GM23338 (cell line): ENCODE results near the gene ST6GALNAC3. TPM values are rescaled to one million over a fixed set of nuclear protein-coding genes. Genes with fewer than 3 reads are reported as not detected.
"Not testable (repeated sequence)": the region's sequence is repeated elsewhere in the genome, so short reads cannot be mapped to it uniquely, and the experiment has no call there.

Source experiments
- ATAC-seq: fragments of 200-7000 bp; cut with Tn5 transposase; 3 replicates; pipeline ENCODE4 v1.9.1; 2020
- DNase-seq: peaks from one replicate; pipeline ENCODE4 v3.0.0-alpha.2; 2015; ENCODE audit warnings: low spot score
- H2AFZ ChIP-seq: fragments of 200-600 bp; sonication (generic); 2 replicates; pipeline ENCODE4 v1.8.0; 2016; ENCODE audit warnings: antibody characterized with exemption, mild to moderate bottlenecking, moderate library complexity
- H3F3A ChIP-seq: fragments of 200-600 bp; sonication (generic); replicated peaks from 2 replicates; pipeline ENCODE4 v1.8.0; 2017; ENCODE audit warnings: antibody characterized with exemption, mixed run types, low read depth
- H3K27ac ChIP-seq: fragments of 200-600 bp; sonication (generic); 2 replicates; pipeline ENCODE4 v1.6.1; 2016; ENCODE audit warnings: low read depth
- H3K27me3 ChIP-seq: fragments of 200-600 bp; sonication (generic); 2 replicates; pipeline ENCODE4 v1.8.0; 2016; ENCODE audit warnings: mild to moderate bottlenecking, mixed run types, moderate library complexity; ENCODE audit not compliant: insufficient read depth
- H3K36me3 ChIP-seq: fragments of 200-600 bp; sonication (generic); 2 replicates; pipeline ENCODE4 v1.8.0; 2016; ENCODE audit warnings: mild to moderate bottlenecking; ENCODE audit not compliant: insufficient read depth
- H3K4me1 ChIP-seq: fragments of 200-600 bp; sonication (generic); 2 replicates; pipeline ENCODE4 v1.8.0; 2016; ENCODE audit warnings: mild to moderate bottlenecking, moderate library complexity; ENCODE audit not compliant: insufficient read depth
- H3K4me2 ChIP-seq: fragments of 200-600 bp; sonication (generic); 2 replicates; pipeline ENCODE4 v1.7.1; 2017; ENCODE audit warnings: mixed run types
- H3K4me3 ChIP-seq: fragments of 200-600 bp; sonication (generic); 2 replicates; pipeline ENCODE4 v1.6.1; 2016; ENCODE audit warnings: mixed run types
- H3K79me2 ChIP-seq: fragments of 200-600 bp; sonication (generic); replicated peaks from 2 replicates; pipeline ENCODE4 v1.8.0; 2017; ENCODE audit warnings: mild to moderate bottlenecking; ENCODE audit not compliant: insufficient read depth
- H3K9me2 ChIP-seq: fragments of 200-600 bp; sonication (generic); 2 replicates; pipeline ENCODE4 v1.8.0; 2017; ENCODE audit not compliant: insufficient read depth
- H4K20me1 ChIP-seq: fragments of 200-600 bp; sonication (generic); replicated peaks from 2 replicates; pipeline ENCODE4 v1.8.0; 2017; ENCODE audit warnings: mild to moderate bottlenecking; ENCODE audit not compliant: insufficient read depth
- H3K27ac Mint-ChIP-seq: 2 replicates; pipeline ENCODE4 v1.8.0; 2020; ENCODE audit warnings: inconsistent platforms, mild to moderate bottlenecking, moderate library complexity, mixed read lengths
- H3K27me3 Mint-ChIP-seq: 3 replicates; pipeline ENCODE4 v1.8.0; 2022; ENCODE audit warnings: low read depth, mild to moderate bottlenecking, moderate library complexity, mixed read lengths, inconsistent platforms; ENCODE audit not compliant: insufficient read depth, poor library complexity
- H3K36me3 Mint-ChIP-seq: 3 replicates; pipeline ENCODE4 v1.8.0; 2021; ENCODE audit warnings: low read depth, mild to moderate bottlenecking, inconsistent platforms, moderate library complexity, mixed read lengths
- H3K4me1 Mint-ChIP-seq: 3 replicates; pipeline ENCODE4 v1.8.0; 2020; ENCODE audit warnings: mild to moderate bottlenecking, inconsistent platforms, mixed read lengths
- H3K4me3 Mint-ChIP-seq: 3 replicates; pipeline ENCODE4 v1.8.0; 2021; ENCODE audit warnings: moderate library complexity, mild to moderate bottlenecking, inconsistent platforms, mixed read lengths
- H3K9me3 Mint-ChIP-seq: 3 replicates; pipeline ENCODE4 v1.8.0; 2020; ENCODE audit warnings: moderate library complexity, mild to moderate bottlenecking, inconsistent platforms, mixed read lengths
- CREB1 ChIP-seq: fragments of 250-450 bp; sonication (Bioruptor Pico); IDR thresholded peaks from 2 replicates; pipeline ENCODE4 v1.5.0; 2020; ENCODE audit warnings: low read depth, mild to moderate bottlenecking, moderate library complexity
- EZH2 ChIP-seq: fragments of 200-600 bp; sonication (generic); IDR thresholded peaks from one replicate; pipeline ENCODE4 v1.8.0; 2017; ENCODE audit warnings: antibody characterized with exemption, mild to moderate bottlenecking, low read depth; ENCODE audit not compliant: unreplicated experiment
- JUNB ChIP-seq: IDR thresholded peaks from one replicate; pipeline ENCODE4 v1.6.1; 2016; ENCODE audit warnings: antibody characterized with exemption; ENCODE audit not compliant: unreplicated experiment
- NANOG ChIP-seq: IDR thresholded peaks from 2 replicates; pipeline ENCODE4 v1.6.1; 2016; ENCODE audit warnings: antibody characterized with exemption, borderline replicate concordance
- POLR2AphosphoS5 ChIP-seq: IDR thresholded peaks from 2 replicates; pipeline ENCODE4 v1.6.1; 2016; ENCODE audit warnings: antibody characterized with exemption, low read depth
- STAT1 ChIP-seq: IDR thresholded peaks from one replicate; pipeline ENCODE4 v1.6.1; 2016; ENCODE audit warnings: antibody characterized with exemption; ENCODE audit not compliant: unreplicated experiment
- ZNF114 ChIP-seq: fragments of 250-450 bp; sonication (Bioruptor Pico); IDR thresholded peaks from 2 replicates; pipeline ENCODE4 v1.5.0; 2020; ENCODE audit warnings: mild to moderate bottlenecking, moderate library complexity
- ZNF331 ChIP-seq: fragments of 250-450 bp; sonication (Bioruptor Pico); IDR thresholded peaks from 2 replicates; pipeline ENCODE4 v1.5.0; 2020; ENCODE audit warnings: low read depth, mild to moderate bottlenecking, moderate library complexity
- polyA plus RNA-seq: library from polyadenylated mRNA; unstranded; fragments of >200 nt; fragmentation: Nextera tagmentation; extraction: Ambion mirVana; gene quantifications from 2 replicates; pipeline ENCODE4 v1.2.1, GENCODE V29; 2016
- total RNA-seq: library from RNA; depleted of rRNA; stranded (reverse); fragments of >200 nt; shearing (Covaris generic); gene quantifications from 2 replicates; pipeline ENCODE4 v1.2.3, GENCODE V29; 2014
- TF ChIP-seq, protein P1 (sequence below), 2 experiments: fragments of 200-600 bp in 1 of 2; sonication (generic) in 1 of 2; conservative IDR thresholded peaks; 2 replicates each; pipeline versions ENCODE4 v1.5.1 to v1.6.1; 2016 to 2017; ENCODE audit warnings: antibody characterized with exemption in 2 of 2, low read depth in 2 of 2, mild to moderate bottlenecking in 2 of 2, moderate library complexity in 1 of 2
- TF ChIP-seq, protein P2 (sequence below): IDR thresholded peaks from one replicate; pipeline ENCODE4 v1.6.1; 2018; ENCODE audit warnings: antibody characterized with exemption; ENCODE audit not compliant: unreplicated experiment
- TF ChIP-seq, protein P3 (sequence below): IDR thresholded peaks from 2 replicates; pipeline ENCODE4 v1.6.1; 2016; ENCODE audit warnings: antibody characterized with exemption

ST6GALNAC3 gene
- total and polyA plus RNA-seq, 2 experiments from 2014 or later: 4.7 to 11.6 TPM

DNA sequence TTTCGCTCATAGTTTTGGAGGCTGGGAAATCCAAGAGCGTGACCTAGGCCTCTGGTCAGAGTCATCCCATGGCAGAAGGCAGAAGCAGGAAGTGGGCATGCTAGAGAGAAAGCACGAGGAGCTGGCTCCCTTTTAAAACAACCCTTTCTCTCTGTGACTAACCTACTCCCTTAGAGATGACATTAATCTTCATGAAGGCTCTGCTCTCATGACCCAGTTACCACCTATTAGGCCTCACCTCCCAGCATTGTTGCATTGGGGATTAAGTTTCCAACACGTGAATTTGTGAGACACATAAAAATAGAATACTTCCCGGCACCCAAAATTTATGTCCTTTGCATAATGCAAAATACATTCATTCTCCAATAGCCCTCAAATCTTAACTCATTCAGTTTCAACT is 569.6 kb downstream of the ST6GALNAC3 start:
- Histone ChIP-seq H3K4me3 (no peak overlapping the region), H3K4me1 (no peaks in the 10 kb centered on the region), H3K27ac (no peak overlapping the region), H3K36me3 (no peaks in the 10 kb centered on the region), H4K20me1 (no peaks in the 10 kb centered on the region), H3F3A (no peaks in the 10 kb centered on the region), H3K4me2 (no peak overlapping the region), H3K9me2 (peaks cover 12% of the 10 kb centered on the region; the same call in 1 of the 2 replicates), H3K27me3 (no peaks in the 10 kb centered on the region), H2AFZ (no peak overlapping the region), H3K79me2 (no peaks in the 10 kb centered on the region)
- Mint-ChIP-seq H3K4me3 (no peak overlapping the region), H3K27ac (no peak overlapping the region), H3K4me1 (no peaks in the 10 kb centered on the region), H3K27me3 (no peaks in the 10 kb centered on the region), H3K9me3 (no peaks in the 10 kb centered on the region; the same call in 2 of the 3 replicates), H3K36me3 (no peaks in the 10 kb centered on the region)
- no peak for DNase-seq
- TF ChIP-seq CREB1 (CRISPR knock-in tag): no peak
- TF ChIP-seq NANOG: no peak
- no peak for ATAC-seq

DNA sequence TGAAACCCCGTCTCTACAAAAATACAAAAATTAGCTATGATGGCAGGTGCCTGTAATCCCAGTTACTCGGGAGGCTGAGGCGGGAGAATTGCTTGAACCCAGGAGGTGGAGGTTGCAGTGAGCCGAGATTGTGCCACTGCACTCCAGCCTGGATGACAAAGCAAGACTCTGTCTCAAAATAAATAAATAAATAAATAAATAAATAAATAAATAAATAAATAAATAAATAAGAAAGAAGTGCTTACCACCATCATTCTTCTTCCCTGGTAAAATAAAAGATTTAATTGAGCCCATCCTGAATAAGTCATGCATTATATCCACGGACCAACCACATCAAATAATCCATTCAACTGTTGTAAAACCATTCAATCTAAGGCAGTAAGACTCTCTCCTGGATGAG is 578.3 kb downstream of the ST6GALNAC3 start:
- not testable (repeated sequence) for H3K36me3 Mint-ChIP-seq

DNA sequence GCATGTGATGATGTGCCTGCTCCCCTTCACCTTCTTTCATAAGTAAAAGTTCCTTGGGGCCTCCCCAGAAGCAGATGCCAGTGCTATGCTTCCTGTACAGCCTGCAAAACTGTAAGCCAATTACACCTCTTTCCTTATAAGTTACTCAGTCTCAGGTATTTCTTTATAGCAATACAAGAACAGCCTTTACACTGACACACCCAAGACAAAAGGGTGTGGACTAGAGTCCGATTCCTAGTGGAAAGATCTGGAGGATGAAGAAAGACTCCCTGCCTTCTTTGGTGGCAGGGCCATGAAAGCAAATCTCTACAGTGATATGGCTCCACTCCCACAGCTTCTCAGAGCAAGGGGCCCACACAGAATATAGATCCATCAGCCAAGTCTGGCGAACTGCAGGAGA is 583.1 kb downstream of the ST6GALNAC3 start:
- no peak for DNase-seq
- H3K9me3 Mint-ChIP-seq: peaks cover 6% of the 10 kb centered on the region; the same call in 2 of the 3 replicates
- TF ChIP-seq POLR2AphosphoS5 (no peak), JUNB (no peak), ZNF331 (no peak), ZNF114 (no peak), EZH2 (no peak), STAT1 (no peak), CREB1 (CRISPR knock-in tag) (no peak)
- TF ChIP-seq, protein P1, sequence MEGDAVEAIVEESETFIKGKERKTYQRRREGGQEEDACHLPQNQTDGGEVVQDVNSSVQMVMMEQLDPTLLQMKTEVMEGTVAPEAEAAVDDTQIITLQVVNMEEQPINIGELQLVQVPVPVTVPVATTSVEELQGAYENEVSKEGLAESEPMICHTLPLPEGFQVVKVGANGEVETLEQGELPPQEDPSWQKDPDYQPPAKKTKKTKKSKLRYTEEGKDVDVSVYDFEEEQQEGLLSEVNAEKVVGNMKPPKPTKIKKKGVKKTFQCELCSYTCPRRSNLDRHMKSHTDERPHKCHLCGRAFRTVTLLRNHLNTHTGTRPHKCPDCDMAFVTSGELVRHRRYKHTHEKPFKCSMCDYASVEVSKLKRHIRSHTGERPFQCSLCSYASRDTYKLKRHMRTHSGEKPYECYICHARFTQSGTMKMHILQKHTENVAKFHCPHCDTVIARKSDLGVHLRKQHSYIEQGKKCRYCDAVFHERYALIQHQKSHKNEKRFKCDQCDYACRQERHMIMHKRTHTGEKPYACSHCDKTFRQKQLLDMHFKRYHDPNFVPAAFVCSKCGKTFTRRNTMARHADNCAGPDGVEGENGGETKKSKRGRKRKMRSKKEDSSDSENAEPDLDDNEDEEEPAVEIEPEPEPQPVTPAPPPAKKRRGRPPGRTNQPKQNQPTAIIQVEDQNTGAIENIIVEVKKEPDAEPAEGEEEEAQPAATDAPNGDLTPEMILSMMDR (conservative IDR thresholded peaks at IDR 0.05; ENCODE audit: low read depth in 2 of 2): no peak
- TF ChIP-seq, protein P2, sequence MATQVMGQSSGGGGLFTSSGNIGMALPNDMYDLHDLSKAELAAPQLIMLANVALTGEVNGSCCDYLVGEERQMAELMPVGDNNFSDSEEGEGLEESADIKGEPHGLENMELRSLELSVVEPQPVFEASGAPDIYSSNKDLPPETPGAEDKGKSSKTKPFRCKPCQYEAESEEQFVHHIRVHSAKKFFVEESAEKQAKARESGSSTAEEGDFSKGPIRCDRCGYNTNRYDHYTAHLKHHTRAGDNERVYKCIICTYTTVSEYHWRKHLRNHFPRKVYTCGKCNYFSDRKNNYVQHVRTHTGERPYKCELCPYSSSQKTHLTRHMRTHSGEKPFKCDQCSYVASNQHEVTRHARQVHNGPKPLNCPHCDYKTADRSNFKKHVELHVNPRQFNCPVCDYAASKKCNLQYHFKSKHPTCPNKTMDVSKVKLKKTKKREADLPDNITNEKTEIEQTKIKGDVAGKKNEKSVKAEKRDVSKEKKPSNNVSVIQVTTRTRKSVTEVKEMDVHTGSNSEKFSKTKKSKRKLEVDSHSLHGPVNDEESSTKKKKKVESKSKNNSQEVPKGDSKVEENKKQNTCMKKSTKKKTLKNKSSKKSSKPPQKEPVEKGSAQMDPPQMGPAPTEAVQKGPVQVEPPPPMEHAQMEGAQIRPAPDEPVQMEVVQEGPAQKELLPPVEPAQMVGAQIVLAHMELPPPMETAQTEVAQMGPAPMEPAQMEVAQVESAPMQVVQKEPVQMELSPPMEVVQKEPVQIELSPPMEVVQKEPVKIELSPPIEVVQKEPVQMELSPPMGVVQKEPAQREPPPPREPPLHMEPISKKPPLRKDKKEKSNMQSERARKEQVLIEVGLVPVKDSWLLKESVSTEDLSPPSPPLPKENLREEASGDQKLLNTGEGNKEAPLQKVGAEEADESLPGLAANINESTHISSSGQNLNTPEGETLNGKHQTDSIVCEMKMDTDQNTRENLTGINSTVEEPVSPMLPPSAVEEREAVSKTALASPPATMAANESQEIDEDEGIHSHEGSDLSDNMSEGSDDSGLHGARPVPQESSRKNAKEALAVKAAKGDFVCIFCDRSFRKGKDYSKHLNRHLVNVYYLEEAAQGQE: no peak
- TF ChIP-seq, protein P3, sequence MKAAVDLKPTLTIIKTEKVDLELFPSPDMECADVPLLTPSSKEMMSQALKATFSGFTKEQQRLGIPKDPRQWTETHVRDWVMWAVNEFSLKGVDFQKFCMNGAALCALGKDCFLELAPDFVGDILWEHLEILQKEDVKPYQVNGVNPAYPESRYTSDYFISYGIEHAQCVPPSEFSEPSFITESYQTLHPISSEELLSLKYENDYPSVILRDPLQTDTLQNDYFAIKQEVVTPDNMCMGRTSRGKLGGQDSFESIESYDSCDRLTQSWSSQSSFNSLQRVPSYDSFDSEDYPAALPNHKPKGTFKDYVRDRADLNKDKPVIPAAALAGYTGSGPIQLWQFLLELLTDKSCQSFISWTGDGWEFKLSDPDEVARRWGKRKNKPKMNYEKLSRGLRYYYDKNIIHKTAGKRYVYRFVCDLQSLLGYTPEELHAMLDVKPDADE: no peak

More for the DNA sequence above, 578.3 kb downstream of the ST6GALNAC3 start:
- ATAC-seq, H3K27me3 Mint-ChIP-seq, H4K20me1 ChIP-seq, H3K4me2 ChIP-seq, H3K27ac Mint-ChIP-seq, H3F3A ChIP-seq, DNase-seq, H3K27ac ChIP-seq, H3K4me3 ChIP-seq, H2AFZ ChIP-seq, H3K4me1 ChIP-seq, H3K4me3 Mint-ChIP-seq, H3K79me2 ChIP-seq, H3K4me1 Mint-ChIP-seq, H3K36me3 ChIP-seq, H3K9me2 ChIP-seq, H3K27me3 ChIP-seq: not testable (repeated sequence)
- peaks cover 26% of the 10 kb centered on the region for H3K9me3 Mint-ChIP-seq

More for the DNA sequence above, 583.1 kb downstream of the ST6GALNAC3 start:
- Histone ChIP-seq H3K79me2 (no peaks in the 10 kb centered on the region), H3K4me1 (no peaks in the 10 kb centered on the region), H3K4me3 (no peak overlapping the region), H3F3A (no peaks in the 10 kb centered on the region), H4K20me1 (no peaks in the 10 kb centered on the region), H3K4me2 (no peak overlapping the region), H3K27me3 (no peaks in the 10 kb centered on the region), H3K27ac (no peak overlapping the region), H3K9me2 (peaks cover 5% of the 10 kb centered on the region; the same call in 1 of the 2 replicates), H3K36me3 (no peaks in the 10 kb centered on the region), H2AFZ (no peak overlapping the region)
- no peak overlapping the region for H3K4me3 Mint-ChIP-seq
- no peaks in the 10 kb centered on the region for H3K27me3 Mint-ChIP-seq
- no peaks in the 10 kb centered on the region for H3K4me1 Mint-ChIP-seq
- ATAC-seq: no peak
- H3K27ac Mint-ChIP-seq: no peak overlapping the region
- H3K36me3 Mint-ChIP-seq: no peaks in the 10 kb centered on the region
